PC-3 (cell line): ENCODE data around the gene ILF3. TPM values are rescaled to one million over a fixed set of nuclear protein-coding genes. Genes with fewer than 3 reads are reported as not detected.

ENCODE experiments used
- ATAC-seq: fragments of 200-7000 bp; cut with Tn5 transposase; 2 replicates; pipeline ENCODE4 v1.9.1; 2020; ENCODE audit warnings: mild to moderate bottlenecking, moderate library complexity
- BruUV-seq: library from RNA; stranded (reverse); fragments of 400-500 nt; replicated peaks from 2 replicates; lab custom pipeline; 2021; lab: Mats Ljungman, UMichigan
- CTCF ChIA-PET: fragments of 300-600 bp; sonication (Branson Sonifier 250); formaldehyde crosslinking; loops from one replicate; lab custom pipeline; 2022; ENCODE audit warnings: antibody characterized with exemption; lab: Charles Lee
- POLR2A ChIA-PET: fragments of 300-600 bp; sonication (Branson Sonifier 250); formaldehyde crosslinking; loops from one replicate; lab custom pipeline; 2022; ENCODE audit warnings: antibody characterized with exemption; ENCODE audit not compliant: unreplicated experiment; lab: Charles Lee
- DNase-seq: peaks from one replicate; pipeline ENCODE4 v3.0.0-alpha.2; 2015
- H2AFZ ChIP-seq: fragments of 300-600 bp; sonication (generic); 2 replicates; pipeline ENCODE4 v1.6.0; 2016; ENCODE audit warnings: antibody characterized with exemption, low read length
- H3F3A ChIP-seq: fragments of 300-600 bp; sonication (generic); one replicate; pipeline ENCODE4 v1.6.0; 2017; ENCODE audit warnings: antibody characterized with exemption, low read length, control low read depth, mild to moderate bottlenecking; ENCODE audit not compliant: unreplicated experiment
- H3K27ac ChIP-seq: fragments of 300-600 bp; sonication (generic); 2 replicates; pipeline ENCODE4 v1.5.1; 2016; ENCODE audit warnings: mild to moderate bottlenecking, low read length
- H3K27me3 ChIP-seq: fragments of 300-600 bp; sonication (generic); 2 replicates; pipeline ENCODE4 v1.6.1; 2016; ENCODE audit warnings: low read length, mixed read lengths
- H3K36me3 ChIP-seq: fragments of 300-600 bp; sonication (generic); 2 replicates; pipeline ENCODE4 v1.6.1; 2016; ENCODE audit warnings: low read depth, mixed run types, low read length, mixed read lengths
- H3K4me1 ChIP-seq: fragments of 300-600 bp; sonication (generic); 2 replicates; pipeline ENCODE4 v1.5.1; 2016; ENCODE audit warnings: low read length; ENCODE audit not compliant: insufficient read depth
- H3K4me2 ChIP-seq: fragments of 300-600 bp; sonication (generic); 2 replicates; pipeline ENCODE4 v1.6.0; 2016; ENCODE audit warnings: low read length
- H3K4me3 ChIP-seq: fragments of 300-600 bp; sonication (generic); 2 replicates; pipeline ENCODE4 v1.5.1; 2016; ENCODE audit warnings: mild to moderate bottlenecking, low read length, mixed read lengths
- H3K79me2 ChIP-seq: fragments of 300-600 bp; sonication (generic); 2 replicates; pipeline ENCODE4 v1.6.1; 2017; ENCODE audit warnings: low read length, mixed read lengths
- H3K9ac ChIP-seq: fragments of 300-600 bp; sonication (generic); 2 replicates; pipeline ENCODE4 v1.6.0; 2016; ENCODE audit warnings: mild to moderate bottlenecking, low read length
- H3K9me2 ChIP-seq: fragments of 300-600 bp; sonication (generic); replicated peaks from 2 replicates; pipeline ENCODE4 v1.6.1; 2016; ENCODE audit warnings: mixed run types, low read length, mixed read lengths
- H3K9me3 ChIP-seq: fragments of 300-600 bp; sonication (generic); 2 replicates; pipeline ENCODE4 v1.6.1; 2016; ENCODE audit warnings: low read length, mixed read lengths
- H4K20me1 ChIP-seq: fragments of 300-600 bp; sonication (generic); 2 replicates; pipeline ENCODE4 v1.6.1; 2016; ENCODE audit warnings: low read length, mixed read lengths
- CTCF ChIP-seq: fragments of 300-600 bp; sonication (generic); conservative IDR thresholded peaks from 2 replicates; pipeline ENCODE4 v1.5.1; 2017; ENCODE audit warnings: antibody characterized with exemption, low read depth, mild to moderate bottlenecking, low read length
- EZH2 ChIP-seq: fragments of 300-600 bp; sonication (generic); IDR thresholded peaks from one replicate; pipeline ENCODE4 v1.6.1; 2017; ENCODE audit warnings: antibody characterized with exemption, mild to moderate bottlenecking, low read length; ENCODE audit not compliant: unreplicated experiment
- EZH2phosphoT487 ChIP-seq: fragments of 300-600 bp; sonication (generic); IDR thresholded peaks from 2 replicates; pipeline ENCODE4 v1.6.1; 2018; ENCODE audit warnings: mild to moderate bottlenecking, antibody characterized with exemption, low read length, borderline replicate concordance
- intact Hi-C: fragments of 100-400 bp; cut with micrococcal nuclease; formaldehyde crosslinking; loops from 2 replicates; pipeline ENCODE4 v1.9.0; 2023
- total RNA-seq: library from RNA; depleted of rRNA; stranded (reverse); fragments of >200 nt; gene quantifications from 2 replicates; pipeline ENCODE4 v1.2.3, GENCODE V29; 2014

The ILF3 gene
- total RNA-seq, 1 experiment from 2014 or later, result 322 TPM

GRCh38 chr19:10699650-10700335, 45.6 kb downstream of the ILF3 start:
- Histone ChIP-seq H2AFZ (peak overlapping the region; percentile 59), H3K36me3 (no peaks in the 10 kb centered on the region), H3K27me3 (no peaks in the 10 kb centered on the region), H3K27ac (no peak overlapping the region), H3K4me2 (peak overlapping the region; percentile 91), H3K79me2 (peaks cover 11% of the 10 kb centered on the region; the same call in 1 of the 2 replicates), H3K4me3 (peak overlapping the region; percentile 84), H3K9ac (no peak overlapping the region), H3K9me3 (no peaks in the 10 kb centered on the region), H4K20me1 (0 out of 2 replicates have a peak, but pooled peaks cover 6% of the 10 kb centered on the region), H3K9me2 (no peaks in the 10 kb centered on the region), H3K4me1 (peaks cover 4% of the 10 kb centered on the region; the same call in 1 of the 2 replicates), H3F3A (no peaks in the 10 kb centered on the region)
- BruUV-seq, result no TSS peak
- ChIA-PET POLR2A (interaction anchor here (0.6 kb wide), 1 partner anchor 47 kb away, joined by 3 read pairs; no protein-coding TSS in a partner anchor), CTCF (interaction anchor here (0.5 to 1.2 kb wide), 15 partner anchors 9 to 423 kb away, joined by 3 to 17 read pairs (median 3); partner anchors contain the start of genes CARM1 and TMED1)
- DNase-seq, result peak; percentile 85
- TF ChIP-seq EZH2 (no peak), EZH2phosphoT487 (no peak), CTCF (peak; percentile 66)
- intact Hi-C loops, result loop anchor here (1.0 to 2.0 kb wide), 2 partner anchors 45 to 118 kb away; partner anchors contain the start of gene ILF3
- ATAC-seq, result no peak

DNA sequence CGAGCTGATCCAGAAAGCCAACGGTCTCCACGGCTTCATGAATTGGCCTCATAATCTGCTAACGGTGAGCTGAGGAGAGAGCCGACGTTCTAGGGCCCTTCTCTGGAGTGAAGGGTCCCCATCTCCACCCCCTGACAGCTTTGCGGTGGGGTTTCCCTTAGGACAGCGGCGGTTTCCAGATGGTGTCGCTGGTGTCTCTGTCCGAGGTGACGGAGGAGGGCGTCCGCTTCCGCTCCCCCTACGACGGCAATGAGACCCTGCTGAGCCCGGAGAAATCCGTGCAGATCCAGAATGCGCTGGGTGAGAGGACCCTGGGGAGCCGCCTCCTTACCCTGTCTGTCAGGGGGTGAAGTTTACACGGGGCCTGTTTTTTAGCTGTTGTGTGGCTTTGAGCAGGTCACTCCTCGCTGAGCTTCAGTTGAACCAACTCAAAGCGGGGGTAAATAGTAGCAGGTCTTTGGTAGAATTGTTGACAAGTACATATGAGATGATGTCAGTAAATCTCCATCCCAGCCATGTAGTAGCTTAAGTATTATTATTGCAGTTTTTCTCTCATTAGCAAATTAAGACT, 47.9 kb downstream of the ILF3 start:
- BruUV-seq, result no TSS peak
- TF ChIP-seq EZH2phosphoT487 (no peak), EZH2 (no peak), CTCF (peak; percentile 8; the same call in 1 of the 2 replicates)
- ATAC-seq, result peak; percentile 18
- ChIA-PET POLR2A (interaction anchor here (0.5 to 0.8 kb wide), 2 partner anchors 39 to 72 kb away, joined by 3 read pairs; no protein-coding TSS in a partner anchor), CTCF (interaction anchor here (0.5 to 1.6 kb wide), 4 partner anchors 15 to 703 kb away, joined by 3 to 6 read pairs (median 4); partner anchors contain the start of gene DNM2)
- Histone ChIP-seq H3F3A (no peaks in the 10 kb centered on the region), H3K27ac (no peak overlapping the region; the same call in 1 of the 2 replicates), H3K36me3 (no peaks in the 10 kb centered on the region), H4K20me1 (no peaks in the 10 kb centered on the region), H3K4me1 (peaks cover 4% of the 10 kb centered on the region; the same call in 1 of the 2 replicates), H2AFZ (peak overlapping the region; percentile 88), H3K4me2 (peak overlapping the region; percentile 91), H3K9ac (peak overlapping the region; percentile 93), H3K27me3 (no peaks in the 10 kb centered on the region), H3K4me3 (peak overlapping the region; percentile 84), H3K9me3 (no peaks in the 10 kb centered on the region), H3K9me2 (no peaks in the 10 kb centered on the region), H3K79me2 (peaks cover 11% of the 10 kb centered on the region; the same call in 1 of the 2 replicates)
- peak; percentile 32 for DNase-seq
- intact Hi-C loops, result loop anchor here (2.0 kb wide), 1 partner anchor 47 kb away; the partner anchor contains the start of gene ILF3
